ENCODE results near the gene ARMH1.

ARMH1 gene

DNA sequence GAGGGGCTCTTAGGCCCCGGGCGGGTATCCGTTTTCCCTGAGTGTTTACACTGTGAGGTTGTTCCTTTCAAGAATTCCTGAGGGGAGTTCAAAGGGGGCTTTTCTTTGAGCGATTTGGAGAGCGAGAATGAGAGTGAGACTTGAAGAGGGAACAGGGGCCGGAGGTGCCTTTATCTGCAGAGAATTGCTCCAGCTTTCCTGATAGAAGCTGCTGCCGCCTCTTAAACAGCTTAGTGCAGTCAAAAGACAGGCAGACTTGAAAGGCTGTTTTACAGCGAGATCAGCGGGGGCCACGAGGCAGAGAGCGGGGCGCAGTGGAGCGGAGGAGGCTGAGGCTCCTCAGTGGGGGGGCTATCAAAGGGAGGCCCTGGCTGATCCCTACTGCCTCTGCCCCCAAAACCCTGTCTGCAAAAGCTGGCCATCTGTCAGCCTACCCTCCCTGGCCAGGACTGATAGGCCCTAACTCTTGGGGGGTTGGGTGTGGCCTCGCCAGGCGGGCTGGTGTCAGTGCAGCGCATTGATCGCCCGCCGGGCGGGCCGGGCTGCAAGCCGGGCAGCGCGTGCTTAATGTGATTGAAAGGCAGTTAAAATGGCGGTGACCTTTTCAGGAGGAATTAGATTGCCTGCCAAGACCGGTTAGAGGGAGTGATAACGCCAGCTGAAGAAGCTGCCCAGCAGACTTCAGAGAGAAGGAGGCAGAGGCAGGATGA lies 36.7 kb upstream of the ARMH1 start:
- Histone ChIP-seq H3K4me1 (peaks cover 4% of the 10 kb centered on the region; the same call in 1 of the 2 replicates), H3K4me3 (no peak overlapping the region), H3K36me3 (replicated peaks) (peaks cover 83% of the 10 kb centered on the region), H3K27me3 (ENCODE audit: low read depth) (no peaks in the 10 kb centered on the region), H3K9me3 (no peaks in the 10 kb centered on the region)
- no peak for DNase-seq (ENCODE audit: low spot score in 2 of 2)
- in situ Hi-C loops (cut with MboI; ENCODE audit: low sequenced_read_pairs): no loop called here

DNA sequence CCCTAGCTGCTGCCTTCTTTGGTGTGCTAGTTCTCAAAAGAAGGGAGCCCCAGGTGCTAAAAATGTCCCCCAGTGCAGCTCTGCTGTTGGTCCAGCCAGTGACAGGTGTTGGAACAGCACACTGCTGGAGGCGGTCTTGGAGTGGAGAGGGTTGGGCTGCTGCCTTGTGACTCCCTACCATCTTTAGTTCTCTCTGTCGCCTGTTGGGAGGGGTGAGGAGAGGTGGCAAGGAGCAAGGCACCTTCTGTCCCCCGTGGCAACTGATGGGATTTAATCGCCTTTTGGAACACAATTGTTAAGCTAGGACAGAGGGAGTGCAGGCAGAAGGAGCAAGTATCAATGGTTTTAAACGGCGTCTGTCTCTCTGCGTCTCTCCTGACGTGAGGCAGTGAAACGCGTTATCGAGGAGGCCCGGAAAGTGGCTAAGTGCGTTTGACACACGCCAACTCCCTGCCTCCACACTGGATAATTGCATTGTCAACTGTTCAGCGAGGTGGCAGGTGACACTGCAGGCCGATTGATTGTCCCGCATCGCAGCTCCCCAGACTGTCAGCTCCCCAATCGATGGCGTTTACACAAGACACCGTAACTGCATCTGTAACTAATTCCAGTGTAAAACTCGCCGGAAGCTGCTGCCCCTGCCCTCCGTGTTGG lies 34.2 kb upstream of the ARMH1 start:
- in situ Hi-C loops (cut with MboI; ENCODE audit: low sequenced_read_pairs): no loop called here
- H3K9me3 ChIP-seq: no peaks in the 10 kb centered on the region
- H3K4me3 ChIP-seq: no peak overlapping the region
- no peaks in the 10 kb centered on the region for H3K4me1 ChIP-seq
- no peak for DNase-seq (ENCODE audit: low spot score in 2 of 2)
- no peaks in the 10 kb centered on the region for H3K27me3 ChIP-seq (ENCODE audit: low read depth)
- peaks cover 89% of the 10 kb centered on the region for H3K36me3 ChIP-seq (replicated peaks)

- H3K4me1 ChIP-seq: no peaks in the 10 kb centered on the region
- no peak overlapping the region for H3K4me3 ChIP-seq
- peaks cover 86% of the 10 kb centered on the region for H3K36me3 ChIP-seq (replicated peaks)
- no peak for DNase-seq (ENCODE audit: low spot score in 2 of 2)
- no peaks in the 10 kb centered on the region for H3K27me3 ChIP-seq (ENCODE audit: low read depth)
- no peaks in the 10 kb centered on the region for H3K9me3 ChIP-seq
- in situ Hi-C loops (cut with MboI; ENCODE audit: low sequenced_read_pairs): no loop called here
Observed at GRCh38 chr1:44641126-44642102, 33.1 kb upstream of the ARMH1 start.

DNA sequence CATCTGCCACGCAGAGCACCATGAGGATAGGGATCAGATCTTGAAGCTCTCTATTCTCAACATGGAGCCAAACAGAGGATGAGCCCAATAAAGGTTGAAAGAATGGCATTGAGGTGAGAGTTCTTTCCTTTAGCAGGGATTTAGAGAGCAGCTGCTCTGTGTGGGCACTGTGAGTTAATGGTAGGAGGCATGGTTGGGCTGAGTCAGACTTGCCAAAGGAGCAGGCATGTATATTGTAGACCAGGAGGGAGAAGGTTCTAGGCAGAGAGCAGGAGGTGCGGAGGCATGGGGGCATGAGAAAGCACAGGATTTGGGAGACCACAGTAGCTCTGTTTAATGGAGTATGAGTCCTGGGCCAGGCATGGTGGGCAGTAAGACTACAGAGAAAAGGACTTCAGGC lies 32.3 kb upstream of the ARMH1 start:
- Histone ChIP-seq H3K9me3 (no peaks in the 10 kb centered on the region), H3K36me3 (replicated peaks) (peaks cover 84% of the 10 kb centered on the region), H3K27me3 (ENCODE audit: low read depth) (no peaks in the 10 kb centered on the region), H3K4me3 (no peak overlapping the region), H3K4me1 (no peaks in the 10 kb centered on the region)
- in situ Hi-C loops (cut with MboI; ENCODE audit: low sequenced_read_pairs): no loop called here
- no peak for DNase-seq (ENCODE audit: low spot score in 2 of 2)

DNA sequence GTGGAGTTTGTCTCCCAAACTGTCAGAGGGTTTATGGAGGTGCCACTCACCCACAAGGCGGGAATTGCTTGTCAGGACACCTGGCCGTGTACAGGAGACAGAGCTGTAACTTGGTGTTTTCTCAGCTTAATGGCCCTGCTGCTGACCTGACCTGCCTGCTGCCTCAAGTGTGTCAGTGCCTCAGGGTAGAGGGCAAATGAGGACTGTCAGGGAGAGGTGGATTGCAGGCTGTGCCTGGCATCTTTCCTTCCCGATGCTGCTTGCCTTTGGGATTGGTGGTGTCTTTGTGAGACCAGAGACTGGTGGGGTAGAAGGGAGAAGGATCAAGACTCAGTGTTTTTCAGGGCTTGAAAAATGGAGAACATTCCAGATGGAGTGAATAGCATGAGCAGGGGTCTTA lies 31.6 kb upstream of the ARMH1 start:
- DNase-seq (ENCODE audit: low spot score in 2 of 2): no peak
- H3K27me3 ChIP-seq (ENCODE audit: low read depth): no peaks in the 10 kb centered on the region
- no peak overlapping the region for H3K4me3 ChIP-seq
- H3K4me1 ChIP-seq: no peaks in the 10 kb centered on the region
- in situ Hi-C loops (cut with MboI; ENCODE audit: low sequenced_read_pairs): no loop called here
- H3K9me3 ChIP-seq: no peaks in the 10 kb centered on the region
- peaks cover 84% of the 10 kb centered on the region for H3K36me3 ChIP-seq (replicated peaks)

DNA sequence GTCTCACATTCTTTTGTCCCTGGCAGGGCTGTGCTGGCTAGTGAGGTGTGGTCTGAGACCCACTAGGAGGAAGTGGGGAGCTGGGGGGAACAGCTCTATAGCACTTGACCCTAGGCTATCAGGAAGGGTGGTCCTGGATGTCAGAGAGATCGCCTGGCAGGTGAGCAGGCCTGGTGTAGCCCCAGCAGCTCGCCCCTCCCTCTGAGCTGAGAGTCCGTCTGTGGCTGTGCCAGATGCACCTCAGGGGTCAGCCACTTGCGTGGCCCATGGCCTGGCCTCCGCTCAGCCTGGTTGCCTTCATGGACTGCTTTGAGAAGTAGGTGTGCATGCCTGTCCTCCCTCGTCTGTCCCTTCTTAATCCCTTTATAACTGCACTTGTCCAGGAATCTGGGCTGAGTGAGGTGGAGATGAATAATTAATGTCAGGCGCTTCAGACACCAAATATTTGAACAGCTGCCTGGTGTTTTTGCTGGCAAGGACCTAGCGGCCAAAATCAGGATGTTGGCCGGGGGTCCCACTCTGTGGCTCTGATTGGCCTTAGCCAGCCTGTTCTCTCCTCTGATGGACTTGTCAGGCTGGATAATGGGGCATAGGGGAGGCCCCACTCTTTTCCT lies 30.7 kb upstream of the ARMH1 start:
- in situ Hi-C loops (cut with MboI; ENCODE audit: low sequenced_read_pairs): no loop called here
- Histone ChIP-seq H3K27me3 (ENCODE audit: low read depth) (no peaks in the 10 kb centered on the region), H3K36me3 (replicated peaks) (peaks cover 84% of the 10 kb centered on the region), H3K9me3 (no peaks in the 10 kb centered on the region), H3K4me3 (no peak overlapping the region), H3K4me1 (no peaks in the 10 kb centered on the region)
- DNase-seq (ENCODE audit: low spot score in 2 of 2): no peak

GRCh38 chr1:44644806-44645205 lies 29.7 kb upstream of the ARMH1 start:
- DNase-seq (ENCODE audit: low spot score in 2 of 2): no peak
- Histone ChIP-seq H3K36me3 (replicated peaks) (peaks cover 84% of the 10 kb centered on the region), H3K4me1 (no peaks in the 10 kb centered on the region), H3K9me3 (no peaks in the 10 kb centered on the region), H3K4me3 (no peak overlapping the region), H3K27me3 (ENCODE audit: low read depth) (no peaks in the 10 kb centered on the region)
- in situ Hi-C loops (cut with MboI; ENCODE audit: low sequenced_read_pairs): no loop called here

DNA sequence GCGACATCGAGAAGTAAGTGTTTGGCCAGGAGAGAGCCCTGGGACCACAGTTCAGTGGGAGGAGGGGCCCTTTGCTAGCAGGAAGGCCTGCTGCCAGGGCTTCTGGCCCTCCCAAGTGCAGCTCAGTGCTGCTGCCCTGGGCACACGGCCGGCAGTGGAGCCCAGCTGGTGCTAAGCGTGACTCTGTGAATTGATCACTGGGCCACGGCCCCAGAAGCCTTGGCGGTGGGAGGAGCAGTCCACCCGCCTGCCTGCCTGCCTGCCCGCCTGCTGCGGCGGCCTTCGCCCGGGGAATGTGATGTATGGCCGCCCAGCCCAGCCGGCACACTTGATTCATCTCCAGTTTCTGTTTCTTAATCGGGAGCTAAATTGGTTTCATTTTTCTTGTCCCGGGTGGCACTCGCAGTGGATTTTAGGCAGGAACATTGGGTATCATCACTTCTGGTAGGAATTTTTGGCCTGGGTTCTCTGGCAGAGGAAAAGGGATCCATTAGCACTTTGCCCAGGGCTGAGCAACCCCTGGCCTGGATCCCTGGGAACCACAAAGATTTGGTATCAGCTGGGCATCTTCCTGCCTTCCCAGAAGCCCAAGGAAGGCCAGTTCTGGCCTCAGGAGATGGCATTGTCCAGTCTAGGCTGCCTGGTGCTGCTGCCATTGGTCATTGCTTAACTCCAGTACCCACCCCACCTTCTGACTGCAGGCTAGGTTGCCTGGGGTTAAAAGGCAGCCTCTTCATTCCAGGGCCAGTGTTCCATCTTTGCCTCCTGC lies 28.9 kb upstream of the ARMH1 start:
- Histone ChIP-seq H3K4me3 (no peak overlapping the region), H3K9me3 (no peaks in the 10 kb centered on the region), H3K36me3 (replicated peaks) (peaks cover 87% of the 10 kb centered on the region), H3K27me3 (ENCODE audit: low read depth) (no peaks in the 10 kb centered on the region), H3K4me1 (no peaks in the 10 kb centered on the region)
- in situ Hi-C loops (cut with MboI; ENCODE audit: low sequenced_read_pairs): no loop called here
- DNase-seq (ENCODE audit: low spot score in 2 of 2): no peak

DNA sequence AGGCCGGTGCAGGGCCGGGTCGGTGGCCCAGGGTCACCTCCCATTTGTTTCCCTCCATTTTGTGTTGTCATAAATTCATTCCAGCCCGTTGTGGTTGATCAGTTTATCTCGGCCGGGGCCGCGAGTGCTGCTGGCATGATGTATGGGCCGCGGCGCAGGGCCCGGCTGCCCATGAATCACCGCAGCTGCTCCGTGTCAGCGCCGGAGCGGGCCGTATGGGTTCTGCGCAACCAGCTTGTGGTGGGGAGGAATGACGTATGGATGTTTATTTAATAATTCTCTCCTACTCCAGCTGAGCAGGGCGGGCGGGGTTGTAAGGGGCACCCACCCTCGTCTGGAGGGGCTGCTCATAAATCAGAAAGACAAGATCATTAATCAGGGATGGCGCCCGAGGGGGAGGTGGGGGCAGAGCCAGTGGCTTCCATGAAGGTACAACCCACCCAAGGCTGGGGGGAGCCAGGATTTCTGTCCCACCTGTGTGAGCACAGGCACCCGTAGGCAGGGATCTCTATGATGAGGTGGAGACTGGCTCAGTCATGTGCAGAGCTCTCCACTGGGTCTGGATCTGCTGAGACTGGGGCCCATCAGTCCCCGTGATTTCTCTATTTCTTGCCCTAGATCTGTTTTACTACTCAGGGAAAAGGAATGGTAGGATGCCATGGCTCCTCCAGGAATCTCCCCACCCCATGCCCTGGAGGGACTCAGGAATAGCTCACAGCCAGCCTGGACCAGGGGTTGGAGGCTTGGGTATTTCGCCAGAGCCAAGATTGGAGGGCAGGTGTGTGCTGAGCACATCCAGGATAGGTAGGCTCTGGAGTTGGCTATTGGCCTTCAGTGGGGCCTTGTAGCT lies 28.0 kb upstream of the ARMH1 start:
- H3K9me3 ChIP-seq: no peaks in the 10 kb centered on the region
- peaks cover 86% of the 10 kb centered on the region for H3K36me3 ChIP-seq (replicated peaks)
- in situ Hi-C loops (cut with MboI; ENCODE audit: low sequenced_read_pairs): no loop called here
- H3K27me3 ChIP-seq (ENCODE audit: low read depth): no peaks in the 10 kb centered on the region
- no peak for DNase-seq (ENCODE audit: low spot score in 2 of 2)
- H3K4me3 ChIP-seq: no peak overlapping the region
- H3K4me1 ChIP-seq: no peaks in the 10 kb centered on the region

- in situ Hi-C loops (cut with MboI; ENCODE audit: low sequenced_read_pairs): no loop called here
- H3K9me3 ChIP-seq: no peaks in the 10 kb centered on the region
- H3K4me3 ChIP-seq: no peak overlapping the region
- H3K4me1 ChIP-seq: no peaks in the 10 kb centered on the region
- DNase-seq (ENCODE audit: low spot score in 2 of 2): no peak
- H3K36me3 ChIP-seq (replicated peaks): peaks cover 74% of the 10 kb centered on the region
- no peaks in the 10 kb centered on the region for H3K27me3 ChIP-seq (ENCODE audit: low read depth)
Observed at GRCh38 chr1:44647896-44648295, 26.6 kb upstream of the ARMH1 start.

GRCh38 chr1:44648529-44649250 lies 25.8 kb upstream of the ARMH1 start:
- H3K4me1 ChIP-seq: no peaks in the 10 kb centered on the region
- H3K9me3 ChIP-seq: no peaks in the 10 kb centered on the region
- in situ Hi-C loops (cut with MboI; ENCODE audit: low sequenced_read_pairs): no loop called here
- no peaks in the 10 kb centered on the region for H3K27me3 ChIP-seq (ENCODE audit: low read depth)
- H3K4me3 ChIP-seq: no peak overlapping the region
- peaks cover 68% of the 10 kb centered on the region for H3K36me3 ChIP-seq (replicated peaks)
- DNase-seq (ENCODE audit: low spot score in 2 of 2): no peak

DNA sequence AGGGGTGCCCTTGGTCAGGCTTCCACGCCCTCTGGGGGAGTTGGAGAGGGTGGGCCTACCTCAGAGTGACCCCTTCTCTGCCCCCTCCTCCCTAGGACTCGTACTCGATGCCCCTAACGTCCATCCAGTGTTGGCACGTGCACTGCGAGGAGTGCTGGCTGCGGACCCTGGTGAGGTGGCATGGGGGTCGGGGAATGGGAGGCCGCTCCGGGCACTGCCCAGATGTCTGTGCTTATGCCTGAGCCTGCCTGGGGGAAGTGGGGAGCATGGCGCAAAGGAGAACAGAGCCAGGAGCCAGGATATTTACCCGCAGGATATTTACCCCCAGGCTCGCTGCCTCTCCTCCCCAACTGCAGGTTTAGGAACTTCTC lies 24.7 kb upstream of the ARMH1 start:
- Histone ChIP-seq H3K27me3 (ENCODE audit: low read depth) (no peaks in the 10 kb centered on the region), H3K36me3 (replicated peaks) (peaks cover 57% of the 10 kb centered on the region), H3K4me3 (no peak overlapping the region), H3K4me1 (no peaks in the 10 kb centered on the region), H3K9me3 (no peaks in the 10 kb centered on the region)
- in situ Hi-C loops (cut with MboI; ENCODE audit: low sequenced_read_pairs): loop anchor here (10.0 kb wide), 1 partner anchor 435 kb away; the partner anchor contains the start of gene DMAP1
- no peak for DNase-seq (ENCODE audit: low spot score in 2 of 2)
